Effector CD8-positive, alpha-beta T cell (primary cell): Measurements from ENCODE around the gene FHAD1.

Source experiments
- DNase-seq: peaks from one replicate; lab custom pipeline; 2025; lab: John Stamatoyannopoulos, UW
- total RNA-seq, 4 experiments: gene quantifications; one replicate each; lab custom pipeline; 2026; lab: John Stamatoyannopoulos, UW

The FHAD1 gene
- total RNA-seq, result 0.49 to 3.5 (median 0.94) reads per million in 4 experiments

- peak; percentile 20 for DNase-seq
These were observed at the start of gene FHAD1 for GRCh38 chr1:15246960-15247614. FHAD1 (plus strand) TSS chr1:15247223; CDS start chr1:15251785, 4,562 bp downstream.

GRCh38 chr1:15197591-15198447, 49.2 kb upstream of the FHAD1 start:
- DNase-seq, result no peak

- no peak for DNase-seq
These were observed 48.3 kb upstream of the FHAD1 start for GRCh38 chr1:15198684-15199083.

GRCh38 chr1:15201221-15201620, 45.8 kb upstream of the FHAD1 start:
- no peak for DNase-seq

- DNase-seq, result no peak
These were observed 45.0 kb upstream of the FHAD1 start for GRCh38 chr1:15201849-15202551.

GRCh38 chr1:15204931-15205330, 42.1 kb upstream of the FHAD1 start:
- no peak for DNase-seq

GRCh38 chr1:15205586-15206346, 41.3 kb upstream of the FHAD1 start:
- DNase-seq, result no peak

GRCh38 chr1:15206418-15207030, 40.5 kb upstream of the FHAD1 start:
- DNase-seq, result no peak

GRCh38 chr1:15207031-15207828, 39.8 kb upstream of the FHAD1 start:
- no peak for DNase-seq

GRCh38 chr1:15207829-15208429, 39.1 kb upstream of the FHAD1 start:
- no peak for DNase-seq

- no peak for DNase-seq
These were observed 36.2 kb upstream of the FHAD1 start for GRCh38 chr1:15210651-15211375.

GRCh38 chr1:15211424-15211823, 35.6 kb upstream of the FHAD1 start:
- DNase-seq, result no peak

- no peak for DNase-seq
These were observed 34.6 kb upstream of the FHAD1 start for GRCh38 chr1:15212216-15212953.

- no peak for DNase-seq
These were observed 34.1 kb upstream of the FHAD1 start for GRCh38 chr1:15212954-15213291.

GRCh38 chr1:15213341-15213821, 33.6 kb upstream of the FHAD1 start:
- no peak for DNase-seq

GRCh38 chr1:15214527-15214926, 32.5 kb upstream of the FHAD1 start:
- DNase-seq, result no peak

GRCh38 chr1:15215116-15215515, 31.9 kb upstream of the FHAD1 start:
- no peak for DNase-seq

GRCh38 chr1:15217654-15218053, 29.4 kb upstream of the FHAD1 start:
- DNase-seq, result no peak
